GM21528 (cell line): ENCODE results near the gene FAM174B.
"Not testable (repeated sequence)": the region's sequence is repeated elsewhere in the genome, so short reads cannot be mapped to it uniquely, and the experiment has no call there.

Experiments
- ATAC-seq: cut with Tn5 transposase; IDR thresholded peaks from one replicate; pipeline ENCODE4 v1.9.1; 2021; ENCODE audit warnings: mild to moderate bottlenecking, moderate library complexity; ENCODE audit not compliant: unreplicated experiment, low FRiP score

The FAM174B gene

DNA sequence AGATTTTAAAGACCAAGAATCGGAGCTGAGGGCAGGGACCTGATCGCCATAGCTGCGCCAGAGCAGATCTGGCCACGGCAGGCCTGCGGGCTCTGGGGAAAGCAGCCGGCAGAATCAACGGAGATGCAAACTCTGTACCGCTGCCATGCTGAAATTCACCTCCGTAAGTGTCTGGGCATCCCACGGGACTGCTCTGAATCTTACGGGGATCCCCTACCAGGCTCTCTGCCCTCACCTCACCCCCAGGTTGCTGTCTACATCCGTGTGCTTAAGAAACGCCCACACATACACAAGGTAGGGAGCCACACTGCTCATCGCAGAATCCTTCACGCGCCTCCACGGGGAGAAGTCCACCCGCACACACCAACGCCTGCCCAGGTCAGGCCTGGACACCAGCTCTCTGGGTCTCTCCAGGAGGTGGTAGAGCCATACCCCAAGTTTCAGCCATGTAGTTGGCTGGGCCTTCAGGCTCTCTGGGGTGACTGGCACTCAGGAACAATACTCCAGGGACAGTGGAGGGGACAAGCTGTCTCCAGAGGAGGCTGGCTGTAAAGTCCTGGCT, 33.5 kb downstream of the FAM174B start:
- ATAC-seq, result no peak

GRCh38 chr15:92620991-92621390, 34.6 kb downstream of the FAM174B start:
- no peak for ATAC-seq

DNA sequence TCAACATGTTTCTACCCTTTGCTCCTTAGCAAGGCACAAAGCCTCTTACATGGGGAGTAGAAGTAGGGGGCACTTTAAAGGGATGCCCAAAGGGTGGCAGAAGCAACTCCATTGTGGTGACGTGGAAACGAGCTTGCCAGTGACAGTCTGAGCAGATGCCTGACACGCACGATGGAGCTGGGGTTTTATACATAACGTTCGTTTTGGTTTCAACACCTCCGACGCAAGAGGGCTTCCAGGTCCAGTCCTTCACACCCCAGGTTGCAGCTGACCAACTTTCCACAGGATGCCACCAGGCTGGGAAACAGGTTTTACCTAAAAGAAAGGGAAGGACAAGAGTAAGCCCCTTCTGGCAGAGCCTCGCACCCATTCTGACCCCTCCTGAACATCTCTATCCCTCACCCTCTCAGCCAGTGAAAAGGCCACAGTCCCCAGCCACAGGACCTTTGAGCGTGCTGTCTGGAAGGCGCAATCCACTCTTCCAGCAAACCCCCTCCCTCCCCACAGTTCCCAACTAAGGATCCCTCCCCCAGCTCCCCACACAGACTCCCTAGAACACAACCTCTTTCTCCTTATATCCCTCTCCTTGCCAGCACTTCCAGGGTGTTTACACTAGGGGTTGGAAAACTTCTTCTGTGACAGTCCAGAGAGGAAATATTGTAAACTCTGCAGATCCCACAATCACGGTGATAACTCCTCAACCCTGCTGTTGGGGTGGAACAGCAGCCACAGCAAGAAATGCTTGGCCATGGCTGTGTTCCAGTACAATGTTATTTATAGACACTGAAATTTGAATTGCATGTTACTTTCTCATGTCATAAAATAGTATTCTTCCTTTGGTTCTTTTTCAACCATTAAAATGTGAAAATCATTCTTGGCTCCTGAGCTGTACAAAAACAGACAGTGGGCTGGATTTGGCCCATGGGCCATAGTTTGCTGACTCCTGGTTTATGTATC, 36.2 kb downstream of the FAM174B start:
- no peak for ATAC-seq

- ATAC-seq, result no peak
Measured at GRCh38 chr15:92617549-92618520, 37.7 kb downstream of the FAM174B start.

GRCh38 chr15:92616621-92617548, 38.7 kb downstream of the FAM174B start:
- ATAC-seq, result no peak

DNA sequence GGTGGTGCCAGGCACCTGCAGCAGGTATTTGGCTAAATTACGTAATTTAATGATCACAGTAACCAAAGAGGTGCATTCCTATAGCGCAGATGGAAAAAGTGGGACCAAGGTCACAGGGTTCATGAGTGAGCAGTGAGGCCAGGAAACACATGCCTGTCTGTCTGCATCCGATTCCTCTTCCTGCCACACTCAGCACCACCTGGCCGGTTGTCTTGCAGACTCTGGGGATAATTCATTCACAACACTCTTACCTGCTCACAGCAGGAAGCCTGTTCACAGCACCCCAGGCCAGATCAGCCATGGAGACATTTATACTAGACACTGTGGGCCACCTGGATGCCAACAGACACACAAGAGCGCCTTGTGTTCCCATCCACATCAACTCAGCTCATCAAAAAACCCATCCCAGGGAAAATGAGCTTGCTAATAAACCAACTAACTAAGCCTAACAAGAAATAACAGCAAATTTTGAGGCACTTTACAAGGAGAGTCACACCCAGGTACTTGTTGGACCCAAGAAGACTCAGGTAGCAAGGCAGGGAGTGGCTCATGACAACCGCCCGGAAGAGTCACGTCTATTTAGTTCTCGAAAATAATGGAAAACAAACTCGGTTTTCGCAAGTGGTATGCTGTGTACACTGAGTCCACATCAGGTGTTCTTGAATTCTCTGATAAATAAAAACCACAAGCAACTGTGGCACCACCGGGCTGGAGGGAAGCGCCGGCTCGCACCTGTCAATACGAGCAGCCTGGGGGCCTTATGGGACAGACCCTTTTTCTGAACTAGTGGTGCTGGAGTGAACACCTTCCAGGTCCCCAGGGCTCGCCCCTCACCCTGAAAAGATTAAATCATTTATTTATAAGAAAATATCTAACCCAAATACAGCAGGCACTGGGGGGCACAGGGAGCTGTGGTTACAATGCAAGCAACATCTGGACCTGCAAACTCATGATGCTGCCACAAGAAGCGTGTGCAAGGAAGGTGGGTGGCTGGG, 40.5 kb downstream of the FAM174B start:
- ATAC-seq, result no peak

DNA sequence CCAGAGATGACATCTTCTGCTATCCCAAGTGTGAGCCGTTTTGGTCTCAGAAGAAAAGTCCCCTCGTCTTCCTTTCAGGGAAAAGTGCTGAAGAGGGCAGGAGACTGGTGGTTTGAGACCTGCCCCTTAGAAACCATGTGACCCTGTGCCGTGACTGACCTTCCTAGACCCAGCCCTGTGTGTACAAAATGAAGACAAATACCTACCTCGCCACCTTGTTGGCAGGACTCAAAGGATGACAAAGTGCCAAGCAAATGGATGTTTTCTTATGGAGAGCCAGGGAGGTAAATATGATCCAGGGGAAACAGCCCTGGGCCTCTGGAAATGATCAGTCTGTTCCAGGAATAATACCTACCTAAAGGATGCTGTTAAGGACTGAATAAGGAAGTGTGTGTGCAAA, 41.3 kb downstream of the FAM174B start:
- ATAC-seq, result no peak

- no peak for ATAC-seq
Measured at GRCh38 chr15:92613841-92614240, 41.7 kb downstream of the FAM174B start.

GRCh38 chr15:92612891-92613290, 42.7 kb downstream of the FAM174B start:
- no peak for ATAC-seq

DNA sequence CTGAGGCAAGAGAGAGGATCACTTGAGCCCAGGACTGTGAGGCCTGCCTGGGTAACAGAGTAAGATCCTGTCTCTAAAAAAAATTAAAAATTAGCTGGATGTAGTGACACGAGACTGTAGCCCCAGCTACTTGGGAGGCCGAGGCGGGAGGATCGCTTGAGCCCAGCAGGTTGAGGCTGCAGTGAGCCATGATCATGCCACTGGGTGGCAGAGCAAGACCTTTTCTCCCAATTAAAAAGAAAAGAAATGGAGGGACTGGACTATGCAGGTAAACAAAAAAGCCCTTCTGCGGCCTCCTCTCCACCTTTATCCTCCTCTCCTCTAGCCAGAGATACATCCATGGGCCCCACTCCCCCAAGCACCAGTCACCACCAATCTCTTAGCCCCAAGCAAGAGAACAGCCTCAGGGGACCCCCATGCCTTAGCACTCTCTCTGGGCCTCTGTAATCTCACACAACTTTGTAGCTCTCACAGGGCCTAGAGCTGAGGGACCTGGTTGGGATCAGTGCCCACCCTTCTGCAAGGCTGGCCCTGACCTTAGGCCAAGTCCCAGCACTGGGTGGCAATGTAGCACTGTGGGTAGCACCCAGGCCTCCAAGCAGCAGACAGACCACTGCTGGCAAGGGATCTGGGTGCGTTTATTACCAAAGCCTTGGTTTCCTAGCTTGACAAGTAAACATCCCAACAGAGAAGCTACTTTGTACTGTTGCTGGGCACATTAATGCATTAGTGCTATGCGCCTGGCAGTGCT, 43.4 kb downstream of the FAM174B start:
- ATAC-seq, result no peak

DNA sequence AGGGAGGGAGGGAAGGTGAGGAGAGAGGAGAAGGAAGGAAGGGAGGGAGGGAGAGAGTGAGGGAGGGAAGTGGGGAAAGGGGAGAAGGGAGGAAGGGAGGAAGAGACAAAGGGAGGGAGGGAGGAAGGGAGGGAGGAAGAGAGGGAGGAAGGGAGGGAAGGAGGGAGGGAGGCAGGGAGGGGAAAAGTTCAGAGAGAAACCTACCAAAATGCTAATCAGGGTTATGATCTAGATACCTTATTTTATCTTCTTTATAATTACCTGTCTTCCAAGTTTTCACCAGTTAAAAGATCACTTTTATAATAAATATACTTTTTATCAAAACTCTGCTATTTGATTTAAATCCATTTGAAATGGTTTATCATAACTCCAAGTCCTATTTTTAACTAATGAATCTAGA, 44.4 kb downstream of the FAM174B start:
- ATAC-seq, result no peak

GRCh38 chr15:92610101-92610520, 45.5 kb downstream of the FAM174B start:
- no peak for ATAC-seq

GRCh38 chr15:92608866-92609700, 46.5 kb downstream of the FAM174B start:
- ATAC-seq, result no peak

GRCh38 chr15:92606836-92607150, 48.8 kb downstream of the FAM174B start:
- ATAC-seq, result not testable (repeated sequence)

- no peak for ATAC-seq
Measured at GRCh38 chr15:92606126-92606835, 49.3 kb downstream of the FAM174B start.

DNA sequence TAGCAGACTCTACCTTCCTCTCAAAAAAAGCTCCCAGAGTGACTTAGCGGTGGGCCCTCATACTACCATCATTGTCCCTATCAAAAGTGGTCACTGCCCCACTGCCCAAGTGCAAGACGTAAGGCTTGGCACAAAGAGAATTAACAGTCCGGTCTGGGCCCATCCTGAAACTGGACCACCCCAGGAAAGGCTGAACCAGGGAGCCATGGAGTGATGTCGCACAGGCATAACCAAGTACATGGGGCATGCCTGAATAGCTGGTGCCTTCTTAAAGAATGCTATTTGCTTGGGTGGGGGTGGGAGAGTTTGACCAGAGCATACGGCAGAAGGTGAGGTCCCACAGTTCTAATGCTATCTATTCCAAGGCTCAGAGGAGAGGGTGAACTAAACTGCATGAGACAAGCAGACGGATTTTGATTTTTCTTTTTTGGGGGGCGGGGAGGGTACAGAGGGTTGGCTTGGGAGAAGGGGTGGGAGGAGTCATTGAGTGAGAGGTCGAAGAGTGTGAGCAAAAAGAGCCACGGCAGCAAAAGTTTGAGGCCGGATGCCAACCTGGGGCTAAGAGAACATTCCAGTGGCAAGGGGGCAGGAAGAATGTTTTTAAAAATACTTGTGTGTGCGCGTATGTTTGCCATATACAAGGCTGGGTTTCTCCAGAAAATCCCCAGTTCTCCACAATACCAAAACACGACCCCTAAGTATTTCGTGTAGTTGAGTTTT, 50.2 kb downstream of the FAM174B start:
- no peak for ATAC-seq
